ENCODE measurements around the gene FCMR.

The FCMR gene

GRCh38 chr1:206932177-206932576, 10.4 kb upstream of the FCMR start:
- H3K27me3 ChIP-seq (ENCODE audit: control insufficient read depth in 1 of 2, insufficient read depth in 1 of 2, low read length in 2 of 2), result peaks cover 0 to 38% of the 10 kb centered on the region in 2 experiments
- H4K8ac ChIP-seq (ENCODE audit: low read length), result no peak overlapping the region
- no peak overlapping the region for H3K14ac ChIP-seq (ENCODE audit: low read length in 2 of 2)
- H2BK120ac ChIP-seq (ENCODE audit: low read depth, low read length), result no peak overlapping the region
- no peak overlapping the region for H2AFZ ChIP-seq (ENCODE audit: low read depth, low read length)
- no peaks in the 10 kb centered on the region for H3K9me3 ChIP-seq (ENCODE audit: control insufficient read depth, low read length)
- H2BK12ac ChIP-seq (ENCODE audit: low read length in 2 of 2), result no peak overlapping the region
- H2BK5ac ChIP-seq (ENCODE audit: low read depth, low read length, poor library complexity, severe bottlenecking), result no peak overlapping the region
- no peak overlapping the region for H3K4ac ChIP-seq (ENCODE audit: low read depth in 1 of 2, low read length in 2 of 2)
- H3K27ac ChIP-seq (ENCODE audit: low read length, poor library complexity, severe bottlenecking), result no peak overlapping the region
- H3K36me3 ChIP-seq (ENCODE audit: control insufficient read depth in 1 of 2, insufficient read depth in 2 of 2, low read depth in 1 of 2, low read length in 2 of 2), result no peaks in the 10 kb centered on the region
- H4K91ac ChIP-seq (ENCODE audit: low read length), result no peak overlapping the region
- H3K79me1 ChIP-seq (replicated peaks; ENCODE audit: low read length, poor library complexity, severe bottlenecking), result no peaks in the 10 kb centered on the region
- no peak overlapping the region for H2BK15ac ChIP-seq (ENCODE audit: low read depth, poor library complexity, severe bottlenecking)
- 92% methylated on average over 8 of the region's 8 CpGs for WGBS
- H3K9ac ChIP-seq (ENCODE audit: low read length), result no peak overlapping the region
- no peak overlapping the region for H3K4me3 ChIP-seq (ENCODE audit: insufficient read depth in 1 of 2, low read depth in 1 of 2, low read length in 2 of 2)
- no peak overlapping the region for H2AK5ac ChIP-seq (ENCODE audit: low read length, severe bottlenecking)
- H3K4me2 ChIP-seq (ENCODE audit: low read length, poor library complexity, severe bottlenecking), result no peak overlapping the region
- no peak overlapping the region for H3K18ac ChIP-seq (ENCODE audit: low read depth in 1 of 2, low read length in 2 of 2)
- H3K4me1 ChIP-seq (ENCODE audit: control insufficient read depth, insufficient read depth, low read depth, low read length), result no peaks in the 10 kb centered on the region
- H3K23ac ChIP-seq (ENCODE audit: low read length in 2 of 2), result no peak overlapping the region
- DNase-seq, result no peak

GRCh38 chr1:206931709-206932108, 10.0 kb upstream of the FCMR start:
- H4K91ac ChIP-seq (ENCODE audit: low read length), result no peak overlapping the region
- no peak overlapping the region for H3K18ac ChIP-seq (ENCODE audit: low read depth in 1 of 2, low read length in 2 of 2)
- H3K9me3 ChIP-seq (ENCODE audit: control insufficient read depth, low read length), result no peaks in the 10 kb centered on the region
- no peak overlapping the region for H2AK5ac ChIP-seq (ENCODE audit: low read length, severe bottlenecking)
- no peaks in the 10 kb centered on the region for H3K36me3 ChIP-seq (ENCODE audit: control insufficient read depth in 1 of 2, insufficient read depth in 2 of 2, low read depth in 1 of 2, low read length in 2 of 2)
- no peak overlapping the region for H2AFZ ChIP-seq (ENCODE audit: low read depth, low read length)
- peaks cover 0 to 33% of the 10 kb centered on the region in 2 experiments for H3K27me3 ChIP-seq (ENCODE audit: control insufficient read depth in 1 of 2, insufficient read depth in 1 of 2, low read length in 2 of 2)
- 78% methylated on average over 6 of the region's 6 CpGs for WGBS
- H3K23ac ChIP-seq (ENCODE audit: low read length in 2 of 2), result no peak overlapping the region
- no peak overlapping the region for H2BK15ac ChIP-seq (ENCODE audit: low read depth, poor library complexity, severe bottlenecking)
- H3K4me1 ChIP-seq (ENCODE audit: control insufficient read depth, insufficient read depth, low read depth, low read length), result no peaks in the 10 kb centered on the region
- no peak overlapping the region for H3K4me3 ChIP-seq (ENCODE audit: insufficient read depth in 1 of 2, low read depth in 1 of 2, low read length in 2 of 2)
- H4K8ac ChIP-seq (ENCODE audit: low read length), result no peak overlapping the region
- no peak overlapping the region for H3K9ac ChIP-seq (ENCODE audit: low read length)
- H3K4ac ChIP-seq (ENCODE audit: low read depth in 1 of 2, low read length in 2 of 2), result no peak overlapping the region
- no peak overlapping the region for H3K14ac ChIP-seq (ENCODE audit: low read length in 2 of 2)
- no peak overlapping the region for H2BK120ac ChIP-seq (ENCODE audit: low read depth, low read length)
- no peak for DNase-seq
- no peaks in the 10 kb centered on the region for H3K79me1 ChIP-seq (replicated peaks; ENCODE audit: low read length, poor library complexity, severe bottlenecking)
- H3K27ac ChIP-seq (ENCODE audit: low read length, poor library complexity, severe bottlenecking), result no peak overlapping the region
- no peak overlapping the region for H3K4me2 ChIP-seq (ENCODE audit: low read length, poor library complexity, severe bottlenecking)
- no peak overlapping the region for H2BK5ac ChIP-seq (ENCODE audit: low read depth, low read length, poor library complexity, severe bottlenecking)
- no peak overlapping the region for H2BK12ac ChIP-seq (ENCODE audit: low read length in 2 of 2)

- H3K9ac ChIP-seq (ENCODE audit: low read length), result no peak overlapping the region
- H3K27ac ChIP-seq (ENCODE audit: low read length, poor library complexity, severe bottlenecking), result no peak overlapping the region
- no peak overlapping the region for H3K4me3 ChIP-seq (ENCODE audit: insufficient read depth in 1 of 2, low read depth in 1 of 2, low read length in 2 of 2)
- no peak overlapping the region for H4K91ac ChIP-seq (ENCODE audit: low read length)
- H3K4ac ChIP-seq (ENCODE audit: low read depth in 1 of 2, low read length in 2 of 2), result no peak overlapping the region
- H3K4me2 ChIP-seq (ENCODE audit: low read length, poor library complexity, severe bottlenecking), result no peak overlapping the region
- no peak overlapping the region for H2AK5ac ChIP-seq (ENCODE audit: low read length, severe bottlenecking)
- DNase-seq, result no peak
- H3K36me3 ChIP-seq (ENCODE audit: control insufficient read depth in 1 of 2, insufficient read depth in 2 of 2, low read depth in 1 of 2, low read length in 2 of 2), result no peaks in the 10 kb centered on the region
- H3K27me3 ChIP-seq (ENCODE audit: control insufficient read depth in 1 of 2, insufficient read depth in 1 of 2, low read length in 2 of 2), result peaks cover 0 to 20% of the 10 kb centered on the region in 2 experiments
- WGBS, result 94% methylated on average over 17 of the region's 17 CpGs
- H3K23ac ChIP-seq (ENCODE audit: low read length in 2 of 2), result no peak overlapping the region
- no peaks in the 10 kb centered on the region for H3K9me3 ChIP-seq (ENCODE audit: control insufficient read depth, low read length)
- no peak overlapping the region for H2BK15ac ChIP-seq (ENCODE audit: low read depth, poor library complexity, severe bottlenecking)
- H3K18ac ChIP-seq (ENCODE audit: low read depth in 1 of 2, low read length in 2 of 2), result no peak overlapping the region
- H3K4me1 ChIP-seq (ENCODE audit: control insufficient read depth, insufficient read depth, low read depth, low read length), result no peaks in the 10 kb centered on the region
- H4K8ac ChIP-seq (ENCODE audit: low read length), result no peak overlapping the region
- no peaks in the 10 kb centered on the region for H3K79me1 ChIP-seq (replicated peaks; ENCODE audit: low read length, poor library complexity, severe bottlenecking)
- no peak overlapping the region for H2BK5ac ChIP-seq (ENCODE audit: low read depth, low read length, poor library complexity, severe bottlenecking)
- no peak overlapping the region for H3K14ac ChIP-seq (ENCODE audit: low read length in 2 of 2)
- H2BK120ac ChIP-seq (ENCODE audit: low read depth, low read length), result no peak overlapping the region
- H2AFZ ChIP-seq (ENCODE audit: low read depth, low read length), result no peak overlapping the region
- no peak overlapping the region for H2BK12ac ChIP-seq (ENCODE audit: low read length in 2 of 2)
Observed at GRCh38 chr1:206930210-206930798, 8.6 kb upstream of the FCMR start.

- Histone ChIP-seq H2BK12ac (ENCODE audit: low read length in 2 of 2) (no peak overlapping the region), H3K18ac (ENCODE audit: low read depth in 1 of 2, low read length in 2 of 2) (no peak overlapping the region), H3K9ac (ENCODE audit: low read length) (no peak overlapping the region), H3K4me2 (ENCODE audit: low read length, poor library complexity, severe bottlenecking) (no peak overlapping the region), H4K8ac (ENCODE audit: low read length) (no peak overlapping the region), H3K9me3 (ENCODE audit: control insufficient read depth, low read length) (no peaks in the 10 kb centered on the region), H3K27me3 (ENCODE audit: control insufficient read depth in 1 of 2, insufficient read depth in 1 of 2, low read length in 2 of 2) (peaks cover 0 to 17% of the 10 kb centered on the region in 2 experiments), H2AFZ (ENCODE audit: low read depth, low read length) (no peak overlapping the region), H4K91ac (ENCODE audit: low read length) (no peak overlapping the region), H3K14ac (ENCODE audit: low read length in 2 of 2) (no peak overlapping the region), H3K4me1 (ENCODE audit: control insufficient read depth, insufficient read depth, low read depth, low read length) (no peaks in the 10 kb centered on the region), H3K23ac (ENCODE audit: low read length in 2 of 2) (no peak overlapping the region), H2BK5ac (ENCODE audit: low read depth, low read length, poor library complexity, severe bottlenecking) (no peak overlapping the region), H2BK120ac (ENCODE audit: low read depth, low read length) (no peak overlapping the region), H3K4ac (ENCODE audit: low read depth in 1 of 2, low read length in 2 of 2) (no peak overlapping the region), H3K4me3 (ENCODE audit: insufficient read depth in 1 of 2, low read depth in 1 of 2, low read length in 2 of 2) (no peak overlapping the region), H3K36me3 (ENCODE audit: control insufficient read depth in 1 of 2, insufficient read depth in 2 of 2, low read depth in 1 of 2, low read length in 2 of 2) (no peaks in the 10 kb centered on the region), H2BK15ac (ENCODE audit: low read depth, poor library complexity, severe bottlenecking) (no peak overlapping the region), H2AK5ac (ENCODE audit: low read length, severe bottlenecking) (no peak overlapping the region), H3K27ac (ENCODE audit: low read length, poor library complexity, severe bottlenecking) (no peak overlapping the region), H3K79me1 (replicated peaks; ENCODE audit: low read length, poor library complexity, severe bottlenecking) (no peaks in the 10 kb centered on the region)
- WGBS, result 83% methylated on average over 3 of the region's 6 CpGs
- DNase-seq, result no peak
Observed at GRCh38 chr1:206929524-206929923, 7.8 kb upstream of the FCMR start.
